Endothelial cell of umbilical vein (primary cell): Measurements from ENCODE around the gene C14orf119. TPM values are rescaled to one million over a fixed set of nuclear protein-coding genes. Genes with fewer than 3 reads are reported as not detected.

Experiments used
- BruUV-seq: library from RNA; stranded (reverse); fragments of 400-500 nt; replicated peaks from 2 replicates; lab custom pipeline; 2021; lab: Mats Ljungman, UMichigan
- CTCF ChIA-PET: fragments of 300-600, 350-600 bp; sonication (Branson Sonifier 250); formaldehyde crosslinking; loops from one replicate; lab custom pipeline; 2021; ENCODE audit warnings: antibody characterized with exemption, inconsistent platforms; lab: Charles Lee
- POLR2A ChIA-PET: fragments of 300-600, 350-600 bp; sonication (Branson Sonifier 250); formaldehyde crosslinking; loops from one replicate; lab custom pipeline; 2021; ENCODE audit warnings: antibody characterized with exemption, inconsistent platforms; lab: Charles Lee
- DNase-seq: peaks from one replicate; pipeline ENCODE4 v3.0.0-alpha.2; 2011; ENCODE audit warnings: low read depth, low spot score
- FAIRE-seq: peaks from 2 replicates; lab custom pipeline; 2011; peaks lifted over from hg19 to GRCh38; lab: Jason Lieb, UNC
- H2AFZ ChIP-seq: 2 replicates; pipeline ENCODE4 v1.6.0; 2012; ENCODE audit warnings: low read depth, low read length, control low read depth, inconsistent platforms
- H3K27ac ChIP-seq: 2 replicates; pipeline ENCODE4 v1.5.1; 2011; ENCODE audit warnings: low read depth, mild to moderate bottlenecking, control low read depth, low read length, moderate library complexity; ENCODE audit not compliant: insufficient read depth
- H3K27me3 ChIP-seq, 2 experiments: 2 replicates each; pipeline versions ENCODE4 v1.6.0 to v1.6.1; 2011; ENCODE audit warnings: low read length in 2 of 2, mixed read lengths in 1 of 2; ENCODE audit not compliant: control insufficient read depth in 2 of 2, insufficient read depth in 2 of 2
- H3K36me3 ChIP-seq, 2 experiments: 2 replicates in 1 of 2; 3 replicates in 1 of 2; pipeline ENCODE4 v1.5.1; 2011; ENCODE audit warnings: low read length in 2 of 2, mild to moderate bottlenecking in 1 of 2, moderate library complexity in 1 of 2; ENCODE audit not compliant: control insufficient read depth in 2 of 2, insufficient read depth in 2 of 2; ENCODE audit errors: extremely low read depth in 1 of 2
- H3K4me1 ChIP-seq: 3 replicates; pipeline ENCODE4 v1.5.1; 2011; ENCODE audit warnings: mild to moderate bottlenecking, low read length; ENCODE audit not compliant: control insufficient read depth, insufficient read depth; ENCODE audit errors: extremely low read depth
- H3K4me2 ChIP-seq: 2 replicates; pipeline ENCODE4 v1.6.1; 2011; ENCODE audit warnings: low read length, control low read depth, mixed read lengths; ENCODE audit not compliant: insufficient read depth
- H3K4me3 ChIP-seq, 3 experiments: fragments of 200-600 bp in 1 of 3; sonication (generic), shearing (Covaris generic) in 1 of 3; replicated peaks in 1 of 3; 2 replicates each; pipeline ENCODE4 v1.5.1; 2011 to 2016; ENCODE audit warnings: control low read depth in 3 of 3, low read length in 3 of 3, mild to moderate bottlenecking in 2 of 3, inconsistent platforms in 1 of 3, low read depth in 1 of 3, moderate library complexity in 1 of 3; ENCODE audit not compliant: insufficient read depth in 1 of 3
- H3K79me2 ChIP-seq: 2 replicates; pipeline ENCODE4 v1.6.0; 2012; ENCODE audit warnings: low read length, inconsistent platforms; ENCODE audit not compliant: control insufficient read depth, insufficient read depth
- H3K9ac ChIP-seq: replicated peaks from 2 replicates; pipeline ENCODE3; 2011; ENCODE audit warnings: low read length, control low read depth; ENCODE audit not compliant: insufficient read depth; ENCODE audit errors: extremely low read depth
- H3K9me1 ChIP-seq: replicated peaks from 3 replicates; pipeline ENCODE4 v1.6.0; 2011; ENCODE audit warnings: mild to moderate bottlenecking, low read length; ENCODE audit not compliant: control insufficient read depth, insufficient read depth; ENCODE audit errors: extremely low read depth
- H3K9me3 ChIP-seq: replicated peaks from 2 replicates; pipeline ENCODE4 v1.5.1; 2012; ENCODE audit warnings: low read length, inconsistent platforms; ENCODE audit not compliant: control insufficient read depth, insufficient read depth
- H4K20me1 ChIP-seq: replicated peaks from 2 replicates; pipeline ENCODE3; 2011; ENCODE audit warnings: mild to moderate bottlenecking, low read length; ENCODE audit not compliant: control insufficient read depth, insufficient read depth; ENCODE audit errors: extremely low read depth
- CTCF ChIP-seq, 2 donors: IDR thresholded peaks; 1 replicate in 1 of 2; 2 replicates in 1 of 2; pipeline ENCODE4 v1.5.1; 2011; ENCODE audit warnings: low read length in 2 of 2, mild to moderate bottlenecking in 2 of 2, moderate library complexity in 2 of 2, control low read depth in 1 of 2, inconsistent platforms in 1 of 2, low read depth in 1 of 2; ENCODE audit not compliant: insufficient read depth in 1 of 2; ENCODE audit errors: extremely low read depth in 1 of 2
- FOS ChIP-seq: IDR thresholded peaks from 2 replicates; pipeline ENCODE4 v1.6.1; 2011; ENCODE audit warnings: mild to moderate bottlenecking, low read length, moderate library complexity, borderline replicate concordance; ENCODE audit not compliant: insufficient read depth
- JUN ChIP-seq: IDR thresholded peaks from 2 replicates; pipeline ENCODE4 v1.6.1; 2011; ENCODE audit warnings: borderline replicate concordance, low read depth; ENCODE audit not compliant: insufficient read length, insufficient read depth
- POLR2A ChIP-seq: IDR thresholded peaks from 2 replicates; pipeline ENCODE4 v1.6.1; 2012; ENCODE audit warnings: low read depth, mild to moderate bottlenecking, control low read depth, low read length
- dilution Hi-C: fragments of 300-500 bp; cut with MboI; formaldehyde crosslinking; loops from one replicate; pipeline ENCODE4 v1.15.0; 2019; ENCODE audit warnings: low sequenced_read_pairs; ENCODE audit not compliant: extremely low pct_ligation_motif_present
- intact Hi-C: fragments of 100-400 bp; cut with micrococcal nuclease; formaldehyde crosslinking; loops from one replicate; pipeline ENCODE4 v1.10.0; 2022
- polyA plus RNA-seq, 4 experiments: library from polyadenylated mRNA; depleted of rRNA in 3 of 4; stranded (reverse) in 3 of 4; unstranded in 1 of 4; fragments of >200 nt; gene quantifications; 2 replicates each; pipeline versions ENCODE4 v1.2.1 to v1.2.3, GENCODE V29; 2011 to 2012; ENCODE audit warnings: missing spikeins in 1 of 4
- total RNA-seq: library from RNA; stranded (reverse); gene quantifications from 2 replicates; pipeline ENCODE4 v1.2.3, GENCODE V29; 2021

C14orf119 gene
- total and polyA plus RNA-seq, 2 donors (not counting 3 experiments of a cell fraction or from before 2014, with no cell fraction given): 58.3 to 60.5 TPM

DNA sequence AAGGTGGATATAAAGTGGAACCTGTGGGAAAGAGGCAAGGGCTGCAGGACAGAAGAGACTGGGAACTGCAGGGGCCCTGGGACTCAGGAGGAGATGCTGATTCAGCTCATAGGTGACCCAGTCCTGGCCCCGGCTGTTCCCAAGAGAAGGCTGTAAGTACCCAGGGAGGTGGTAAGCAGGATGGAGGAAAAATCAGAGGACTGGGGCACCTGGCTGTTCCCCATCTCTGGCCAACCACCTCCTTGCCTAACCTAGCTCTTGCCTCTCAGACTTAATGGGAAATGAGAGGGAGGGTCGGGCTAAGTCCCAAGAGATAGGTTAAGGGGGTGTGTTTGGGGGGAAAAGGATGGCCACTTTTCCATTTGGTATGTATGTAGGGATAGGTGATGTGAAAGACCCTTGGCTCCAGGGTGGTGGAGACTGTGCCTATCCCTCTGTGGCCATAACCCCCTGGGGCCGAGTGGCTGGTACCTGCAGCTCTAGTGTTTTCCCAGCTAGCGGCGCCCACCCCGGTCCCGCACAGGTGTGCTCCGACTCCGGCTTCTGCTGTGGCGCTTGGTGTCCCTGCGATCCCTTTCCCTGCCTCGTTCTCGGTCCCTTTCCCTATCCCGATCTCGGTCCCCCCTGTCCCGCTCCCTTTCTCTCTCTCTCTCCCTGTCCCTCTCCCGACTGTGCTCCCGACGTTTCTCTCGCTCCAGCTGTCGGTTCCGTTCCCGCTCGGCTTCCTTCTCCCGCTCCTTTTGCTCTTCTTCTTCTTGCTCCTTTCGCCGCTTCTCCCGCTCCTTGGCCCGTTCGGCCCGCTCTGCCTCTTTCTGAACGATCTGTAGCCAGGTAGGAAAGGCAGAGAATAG, 36.4 kb upstream of the C14orf119 start:
- no peak for DNase-seq
- intact Hi-C loops: loop anchor here (1.0 to 10.0 kb wide), 6 partner anchors 65 to 502 kb away; partner anchors contain the start of genes MRPL52 and PRMT5
- no peak overlapping the region for H2AFZ ChIP-seq
- peaks cover 39% of the 10 kb centered on the region for H3K4me1 ChIP-seq
- H3K27me3 ChIP-seq: no peaks in the 10 kb centered on the region
- no peak overlapping the region for H3K27ac ChIP-seq
- H4K20me1 ChIP-seq: no peaks in the 10 kb centered on the region
- H3K9me3 ChIP-seq: no peaks in the 10 kb centered on the region
- dilution Hi-C loops: no loop called here
- no peak for FAIRE-seq
- CTCF ChIA-PET: interaction anchor here (0.8 to 13.4 kb wide), 25 partner anchors 10 to 503 kb away, joined by 3 to 1071 read pairs (median 7); partner anchors contain the start of genes ACIN1, AJUBA, C14orf119 and HAUS4
- BruUV-seq: TSS peak; percentile 47
- no peak overlapping the region for H3K9ac ChIP-seq
- no peaks in the 10 kb centered on the region for H3K9me1 ChIP-seq
- POLR2A ChIA-PET: interaction anchor here (1.0 to 1.6 kb wide), 6 partner anchors 12 to 77 kb away, joined by 3 to 13 read pairs (median 6); partner anchors contain the start of genes AJUBA and PSMB5
- H3K4me2 ChIP-seq: no peak overlapping the region
- H3K36me3 ChIP-seq: peaks cover 30% of the 10 kb centered on the region in 2 experiments
- H3K79me2 ChIP-seq: peaks cover 3% of the 10 kb centered on the region
- H3K4me3 ChIP-seq: no peak overlapping the region
- TF ChIP-seq POLR2A (no peak), CTCF (IDR thresholded peaks at IDR 0.05; ENCODE audit: extremely low read depth in 1 of 2, insufficient read depth in 1 of 2, low read depth in 1 of 2, low read length in 2 of 2) (no peak), JUN (no peak), FOS (no peak)
